Esophagus muscularis mucosa (tissue), 3 donors: ENCODE results near the gene SLC29A4.

Experiments used
- POLR2A ChIP-seq: fragments of 450-650 bp; IDR thresholded peaks from one replicate; pipeline ENCODE4 v1.6.1; 2017; ENCODE audit warnings: antibody characterized with exemption, moderate library complexity, mild to moderate bottlenecking, low read depth
- POLR2AphosphoS5 ChIP-seq, 2 donors: sonication (generic); formaldehyde crosslinking; IDR thresholded peaks; one replicate each; pipeline ENCODE4 v1.6.1; 2017; ENCODE audit warnings: antibody characterized with exemption in 2 of 2
- TF ChIP-seq, protein P1 (sequence below), 3 experiments: fragments of 200-600 bp in 2 of 3; fragments of 450-650 bp in 1 of 3; sonication (generic) in 2 of 3; IDR thresholded peaks; one replicate each; pipeline ENCODE4 v1.5.1; 2017 to 2019; ENCODE audit warnings: antibody characterized with exemption in 3 of 3, mild to moderate bottlenecking in 2 of 3, moderate library complexity in 1 of 3

DNA sequence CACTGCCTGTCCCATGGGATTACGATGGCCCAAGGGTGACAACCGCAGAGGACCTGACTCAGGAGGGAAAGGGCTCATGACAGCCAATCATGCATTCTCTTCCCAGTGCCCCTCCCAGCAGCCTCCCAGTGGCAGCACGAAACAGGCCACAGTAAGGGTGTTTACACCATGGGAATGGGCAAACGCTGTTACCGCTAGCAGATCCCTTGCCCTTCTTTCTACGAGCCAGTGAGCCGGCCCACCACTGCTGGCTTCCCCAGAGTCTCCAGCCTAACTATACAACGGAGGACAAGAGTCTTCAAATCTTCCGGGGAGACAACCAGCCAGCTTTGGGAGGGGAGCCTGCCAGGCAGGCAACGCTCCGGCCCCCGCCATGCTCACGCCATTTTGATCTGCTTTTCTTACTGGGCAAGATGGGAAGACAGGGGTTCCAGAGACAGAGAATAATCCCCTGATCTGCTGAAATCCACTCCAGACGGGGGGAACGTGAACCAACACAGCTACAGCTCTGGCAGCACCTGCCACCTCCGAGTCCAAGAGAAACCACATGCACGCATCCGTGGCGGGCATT is 69.8 kb downstream of the SLC29A4 start:
- TF ChIP-seq, protein P1, sequence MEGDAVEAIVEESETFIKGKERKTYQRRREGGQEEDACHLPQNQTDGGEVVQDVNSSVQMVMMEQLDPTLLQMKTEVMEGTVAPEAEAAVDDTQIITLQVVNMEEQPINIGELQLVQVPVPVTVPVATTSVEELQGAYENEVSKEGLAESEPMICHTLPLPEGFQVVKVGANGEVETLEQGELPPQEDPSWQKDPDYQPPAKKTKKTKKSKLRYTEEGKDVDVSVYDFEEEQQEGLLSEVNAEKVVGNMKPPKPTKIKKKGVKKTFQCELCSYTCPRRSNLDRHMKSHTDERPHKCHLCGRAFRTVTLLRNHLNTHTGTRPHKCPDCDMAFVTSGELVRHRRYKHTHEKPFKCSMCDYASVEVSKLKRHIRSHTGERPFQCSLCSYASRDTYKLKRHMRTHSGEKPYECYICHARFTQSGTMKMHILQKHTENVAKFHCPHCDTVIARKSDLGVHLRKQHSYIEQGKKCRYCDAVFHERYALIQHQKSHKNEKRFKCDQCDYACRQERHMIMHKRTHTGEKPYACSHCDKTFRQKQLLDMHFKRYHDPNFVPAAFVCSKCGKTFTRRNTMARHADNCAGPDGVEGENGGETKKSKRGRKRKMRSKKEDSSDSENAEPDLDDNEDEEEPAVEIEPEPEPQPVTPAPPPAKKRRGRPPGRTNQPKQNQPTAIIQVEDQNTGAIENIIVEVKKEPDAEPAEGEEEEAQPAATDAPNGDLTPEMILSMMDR (IDR thresholded peaks at IDR 0.05): no peak
- TF ChIP-seq POLR2A (no peak), POLR2AphosphoS5 (IDR thresholded peaks at IDR 0.05) (no peak)
